Esophagus muscularis mucosa (tissue), 3 donors: ENCODE results near the gene NBEA.

ENCODE experiments used
- POLR2A ChIP-seq: fragments of 450-650 bp; IDR thresholded peaks from one replicate; pipeline ENCODE4 v1.6.1; 2017; ENCODE audit warnings: antibody characterized with exemption, moderate library complexity, mild to moderate bottlenecking, low read depth
- TF ChIP-seq, protein P1 (sequence below), 3 experiments: fragments of 200-600 bp in 2 of 3; fragments of 450-650 bp in 1 of 3; sonication (generic) in 2 of 3; IDR thresholded peaks; one replicate each; pipeline ENCODE4 v1.5.1; 2017 to 2019; ENCODE audit warnings: antibody characterized with exemption in 3 of 3, mild to moderate bottlenecking in 2 of 3, moderate library complexity in 1 of 3

DNA sequence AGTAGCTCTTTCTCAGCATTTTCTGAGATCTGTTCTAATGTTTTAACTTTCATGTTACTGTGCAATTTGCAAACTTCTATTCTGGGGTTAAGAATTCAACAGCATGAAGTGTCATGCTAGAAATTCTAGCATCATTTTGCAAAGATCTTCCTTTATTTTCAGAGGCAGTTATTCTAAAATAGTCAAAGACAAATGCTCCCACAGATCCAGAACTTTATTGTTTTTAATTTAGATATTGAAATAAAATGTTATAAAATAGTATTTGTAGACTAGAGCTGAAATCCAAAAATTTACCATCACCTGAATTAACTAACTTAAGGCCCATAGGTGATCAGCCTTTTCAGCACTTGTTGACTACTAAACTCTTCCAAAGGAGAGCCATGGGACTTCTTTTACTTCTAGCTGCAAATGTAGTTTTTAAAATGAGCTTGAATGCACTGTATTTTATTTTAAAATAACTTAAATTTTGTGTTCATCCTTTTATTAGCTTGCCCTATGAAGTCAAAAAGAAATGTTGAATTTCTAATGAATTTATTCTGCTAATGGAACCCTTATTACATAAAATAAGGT, 531.2 kb downstream of the NBEA start:
- TF ChIP-seq POLR2A = no peak
- TF ChIP-seq, protein P1, sequence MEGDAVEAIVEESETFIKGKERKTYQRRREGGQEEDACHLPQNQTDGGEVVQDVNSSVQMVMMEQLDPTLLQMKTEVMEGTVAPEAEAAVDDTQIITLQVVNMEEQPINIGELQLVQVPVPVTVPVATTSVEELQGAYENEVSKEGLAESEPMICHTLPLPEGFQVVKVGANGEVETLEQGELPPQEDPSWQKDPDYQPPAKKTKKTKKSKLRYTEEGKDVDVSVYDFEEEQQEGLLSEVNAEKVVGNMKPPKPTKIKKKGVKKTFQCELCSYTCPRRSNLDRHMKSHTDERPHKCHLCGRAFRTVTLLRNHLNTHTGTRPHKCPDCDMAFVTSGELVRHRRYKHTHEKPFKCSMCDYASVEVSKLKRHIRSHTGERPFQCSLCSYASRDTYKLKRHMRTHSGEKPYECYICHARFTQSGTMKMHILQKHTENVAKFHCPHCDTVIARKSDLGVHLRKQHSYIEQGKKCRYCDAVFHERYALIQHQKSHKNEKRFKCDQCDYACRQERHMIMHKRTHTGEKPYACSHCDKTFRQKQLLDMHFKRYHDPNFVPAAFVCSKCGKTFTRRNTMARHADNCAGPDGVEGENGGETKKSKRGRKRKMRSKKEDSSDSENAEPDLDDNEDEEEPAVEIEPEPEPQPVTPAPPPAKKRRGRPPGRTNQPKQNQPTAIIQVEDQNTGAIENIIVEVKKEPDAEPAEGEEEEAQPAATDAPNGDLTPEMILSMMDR (IDR thresholded peaks at IDR 0.05) = no peak
